Measurements from ENCODE around the gene PSRC1. TPM values are rescaled to one million over a fixed set of nuclear protein-coding genes. Genes with fewer than 3 reads are reported as not detected.
A peak's percentile ranks its signal among the peaks of the same experiment; 100 is the strongest.

PSRC1 gene
- total RNA-seq, 1 donor from 2014 or later = 78.1 TPM

GRCh38 chr1:109304226-109304920, 21.4 kb upstream of the PSRC1 start:
- no peak overlapping the region for H3K4me3 ChIP-seq
- H3K27me3 ChIP-seq = no peaks in the 10 kb centered on the region
- Mint-ChIP-seq H3K27me3 (ENCODE audit: insufficient read depth, low read depth) (no peaks in the 10 kb centered on the region), H3K9me3 (no peaks in the 10 kb centered on the region), H3K27ac (no peak overlapping the region), H3K36me3 (no peaks in the 10 kb centered on the region), H3K4me1 (peaks cover 24% of the 10 kb centered on the region), H3K4me3 (no peak overlapping the region)
- H3K27ac ChIP-seq = no peak overlapping the region
- no peaks in the 10 kb centered on the region for H3K79me2 ChIP-seq (ENCODE audit: low read depth)
- no peaks in the 10 kb centered on the region for H4K20me1 ChIP-seq (ENCODE audit: low read depth)
- no peak overlapping the region for H2AFZ ChIP-seq (replicated peaks)
- H3K4me2 ChIP-seq = no peak overlapping the region
- H3K4me1 ChIP-seq = peaks cover 44% of the 10 kb centered on the region
- no peaks in the 10 kb centered on the region for H3K9me3 ChIP-seq (ENCODE audit: low read depth)
- no peak for TF ChIP-seq CTCF (IDR thresholded peaks at IDR 0.05)
- no peak for TF ChIP-seq EZH2 (IDR thresholded peaks at IDR 0.05)
- H3K36me3 ChIP-seq = no peaks in the 10 kb centered on the region
- H3K9ac ChIP-seq = no peak overlapping the region
- no peak for DNase-seq (ENCODE audit: low spot score)
- H3F3A ChIP-seq (ENCODE audit: low read depth) = peaks cover 18% of the 10 kb centered on the region

GRCh38 chr1:109301874-109302273, 18.9 kb upstream of the PSRC1 start:
- no peak overlapping the region for H3K4me2 ChIP-seq

GRCh38 chr1:109300650-109301151, 17.8 kb upstream of the PSRC1 start:
- no peak for TF ChIP-seq CTCF (IDR thresholded peaks at IDR 0.05)
- no peak for TF ChIP-seq EZH2phosphoT487 (IDR thresholded peaks at IDR 0.05)
- no peak for TF ChIP-seq EZH2 (IDR thresholded peaks at IDR 0.05)
- no peak overlapping the region for H3K9ac ChIP-seq
- H3K27me3 Mint-ChIP-seq (ENCODE audit: insufficient read depth, low read depth) = peaks cover 7% of the 10 kb centered on the region
- no peaks in the 10 kb centered on the region for H3K27me3 ChIP-seq
- DNase-seq (ENCODE audit: low spot score) = no peak
- H3K27ac Mint-ChIP-seq = no peak overlapping the region
- H3K4me3 Mint-ChIP-seq = no peak overlapping the region
- peaks cover 19% of the 10 kb centered on the region for H3K4me1 Mint-ChIP-seq
- no peak overlapping the region for H3K4me2 ChIP-seq
- no peaks in the 10 kb centered on the region for H3K36me3 Mint-ChIP-seq
- H2AFZ ChIP-seq (replicated peaks) = peak overlapping the region; percentile 42
- no peaks in the 10 kb centered on the region for H3K79me2 ChIP-seq (ENCODE audit: low read depth)
- peaks cover 18% of the 10 kb centered on the region for H3K4me1 ChIP-seq
- H3K9me3 ChIP-seq (ENCODE audit: low read depth) = no peaks in the 10 kb centered on the region
- H3K4me3 ChIP-seq = no peak overlapping the region
- peaks cover 3% of the 10 kb centered on the region for H3K9me3 Mint-ChIP-seq
- no peaks in the 10 kb centered on the region for H4K20me1 ChIP-seq (ENCODE audit: low read depth)
- H3K36me3 ChIP-seq = no peaks in the 10 kb centered on the region
- H3F3A ChIP-seq (ENCODE audit: low read depth) = no peaks in the 10 kb centered on the region
- no peak overlapping the region for H3K27ac ChIP-seq

More at GRCh38 chr1:109301874-109302273, 18.9 kb upstream of the PSRC1 start:
- Mint-ChIP-seq H3K27me3 (ENCODE audit: insufficient read depth, low read depth) (peaks cover 7% of the 10 kb centered on the region), H3K36me3 (no peaks in the 10 kb centered on the region), H3K9me3 (peaks cover 3% of the 10 kb centered on the region), H3K4me3 (no peak overlapping the region), H3K27ac (no peak overlapping the region), H3K4me1 (peaks cover 25% of the 10 kb centered on the region)
- H4K20me1 ChIP-seq (ENCODE audit: low read depth) = no peaks in the 10 kb centered on the region
- H2AFZ ChIP-seq (replicated peaks) = no peak overlapping the region
- H3K27me3 ChIP-seq = no peaks in the 10 kb centered on the region
- DNase-seq (ENCODE audit: low spot score) = no peak
- no peak overlapping the region for H3K27ac ChIP-seq
- no peaks in the 10 kb centered on the region for H3K9me3 ChIP-seq (ENCODE audit: low read depth)
- no peaks in the 10 kb centered on the region for H3K79me2 ChIP-seq (ENCODE audit: low read depth)
- H3K4me1 ChIP-seq = peaks cover 30% of the 10 kb centered on the region
- no peak overlapping the region for H3K4me3 ChIP-seq
- H3K9ac ChIP-seq = no peak overlapping the region
- H3F3A ChIP-seq (ENCODE audit: low read depth) = peaks cover under 1% of the 10 kb centered on the region
- H3K36me3 ChIP-seq = no peaks in the 10 kb centered on the region
- TF ChIP-seq CTCF (IDR thresholded peaks at IDR 0.05) = no peak
- TF ChIP-seq EZH2phosphoT487 (IDR thresholded peaks at IDR 0.05) = no peak
- no peak for TF ChIP-seq EZH2 (IDR thresholded peaks at IDR 0.05)

Measured in neural progenitor cell (in vitro differentiated cells).